Loucy (cell line): ENCODE results near the gene STOM.
"Not testable (repeated sequence)": the region's sequence is repeated elsewhere in the genome, so short reads cannot be mapped to it uniquely, and the experiment has no call there.

Experiments used
- CTCF ChIP-seq: fragments of 200-600 bp; sonication (generic); conservative IDR thresholded peaks from 2 replicates; pipeline ENCODE4 v1.5.1; 2014; ENCODE audit warnings: mild to moderate bottlenecking, antibody characterized with exemption, low read length
- EZH2phosphoT487 ChIP-seq: fragments of 200-600 bp; IDR thresholded peaks from 2 replicates; pipeline ENCODE4 v1.6.1; 2018; ENCODE audit warnings: antibody characterized with exemption, mild to moderate bottlenecking, moderate library complexity, borderline replicate concordance

- TF ChIP-seq CTCF, EZH2phosphoT487: not testable (repeated sequence)
These were observed 78.5 kb downstream of the STOM start for GRCh38 chr9:121291536-121291935.
